ENCODE measurements around the gene CCL4L2.
A peak's percentile ranks its signal among the peaks of the same experiment; 100 is the strongest.
"Not testable (repeated sequence)": the region's sequence is repeated elsewhere in the genome, so short reads cannot be mapped to it uniquely, and the experiment has no call there.

The CCL4L2 gene

GRCh38 chr17:36190549-36191330 is 20.1 kb upstream of the CCL4L2 start:
- not testable (repeated sequence) for H3K23ac ChIP-seq (ENCODE audit: low read length); H2AFZ ChIP-seq (ENCODE audit: insufficient read depth, low read length, poor library complexity); DNase-seq; H4K91ac ChIP-seq (ENCODE audit: low read depth, low read length); H3K4me1 ChIP-seq (ENCODE audit: control insufficient read depth in 1 of 2, insufficient read depth in 2 of 2, low read length in 2 of 2); H3K9me3 ChIP-seq (ENCODE audit: insufficient read depth, low read depth, low read length); H3K79me2 ChIP-seq (ENCODE audit: control insufficient read depth, insufficient read depth, low read length, poor library complexity); H3K4me3 ChIP-seq (ENCODE audit: low read depth, low read length); H3K27ac ChIP-seq (ENCODE audit: low read depth, low read length); H3K36me3 ChIP-seq (ENCODE audit: control insufficient read depth in 1 of 2, insufficient read depth in 2 of 2, low read length in 2 of 2); H3K4ac ChIP-seq (ENCODE audit: low read depth, low read length); H2BK12ac ChIP-seq (ENCODE audit: low read length); H3K18ac ChIP-seq (ENCODE audit: low read length); H3K79me1 ChIP-seq (ENCODE audit: low read length); H3K4me2 ChIP-seq (ENCODE audit: low read length); H4K12ac ChIP-seq (ENCODE audit: low read depth, low read length); H2BK5ac ChIP-seq (ENCODE audit: low read depth, low read length, poor library complexity); H3K14ac ChIP-seq (ENCODE audit: low read length); H2BK120ac ChIP-seq (ENCODE audit: insufficient read depth, low read length, poor library complexity); H4K8ac ChIP-seq (ENCODE audit: low read depth, low read length); H3K9ac ChIP-seq (ENCODE audit: low read length); H3K27me3 ChIP-seq (ENCODE audit: insufficient read depth, low read length)
- H2AK5ac ChIP-seq (ENCODE audit: low read length), result peak overlapping the region; percentile 59
- no CpG with 5 or more reads among the region's 9 CpGs for WGBS (ENCODE audit: extremely low coverage, insufficient coverage, insufficient read length)

GRCh38 chr17:36193216-36193775 is 17.6 kb upstream of the CCL4L2 start:
- Histone ChIP-seq H3K27ac (ENCODE audit: low read depth, low read length) (no peak overlapping the region), H4K8ac (ENCODE audit: low read depth, low read length) (no peak overlapping the region), H3K9ac (ENCODE audit: low read length) (no peak overlapping the region), H3K79me1 (ENCODE audit: low read length) (peaks cover 2% of the 10 kb centered on the region), H2AK5ac (ENCODE audit: low read length) (no peak overlapping the region), H3K36me3 (ENCODE audit: control insufficient read depth in 1 of 2, insufficient read depth in 2 of 2, low read length in 2 of 2) (no peaks in the 10 kb centered on the region), H2AFZ (ENCODE audit: insufficient read depth, low read length, poor library complexity) (no peak overlapping the region), H4K91ac (ENCODE audit: low read depth, low read length) (no peak overlapping the region), H2BK120ac (ENCODE audit: insufficient read depth, low read length, poor library complexity) (no peak overlapping the region), H2BK5ac (ENCODE audit: low read depth, low read length, poor library complexity) (no peak overlapping the region), H3K4me2 (ENCODE audit: low read length) (no peak overlapping the region), H3K18ac (ENCODE audit: low read length) (no peak overlapping the region), H3K4ac (ENCODE audit: low read depth, low read length) (no peak overlapping the region), H3K27me3 (ENCODE audit: insufficient read depth, low read length) (no peaks in the 10 kb centered on the region), H3K79me2 (ENCODE audit: control insufficient read depth, insufficient read depth, low read length, poor library complexity) (no peaks in the 10 kb centered on the region), H2BK12ac (ENCODE audit: low read length) (no peak overlapping the region), H3K4me3 (ENCODE audit: low read depth, low read length) (no peak overlapping the region), H4K12ac (ENCODE audit: low read depth, low read length) (no peak overlapping the region), H3K9me3 (ENCODE audit: insufficient read depth, low read depth, low read length) (no peaks in the 10 kb centered on the region), H3K4me1 (ENCODE audit: control insufficient read depth in 1 of 2, insufficient read depth in 2 of 2, low read length in 2 of 2) (peaks cover 10% of the 10 kb centered on the region in 2 experiments), H3K14ac (ENCODE audit: low read length) (no peak overlapping the region), H3K23ac (ENCODE audit: low read length) (no peak overlapping the region)
- DNase-seq, result no peak
- WGBS (ENCODE audit: extremely low coverage, insufficient coverage, insufficient read length), result no CpG with 5 or more reads among the region's 1 CpG

GRCh38 chr17:36194147-36194831 is 16.6 kb upstream of the CCL4L2 start:
- H4K91ac ChIP-seq (ENCODE audit: low read depth, low read length); H2AFZ ChIP-seq (ENCODE audit: insufficient read depth, low read length, poor library complexity); H2BK120ac ChIP-seq (ENCODE audit: insufficient read depth, low read length, poor library complexity); H3K79me2 ChIP-seq (ENCODE audit: control insufficient read depth, insufficient read depth, low read length, poor library complexity); H3K4me2 ChIP-seq (ENCODE audit: low read length); H3K27me3 ChIP-seq (ENCODE audit: insufficient read depth, low read length); H2AK5ac ChIP-seq (ENCODE audit: low read length); H3K79me1 ChIP-seq (ENCODE audit: low read length); H4K12ac ChIP-seq (ENCODE audit: low read depth, low read length); DNase-seq; H2BK5ac ChIP-seq (ENCODE audit: low read depth, low read length, poor library complexity); H3K4me3 ChIP-seq (ENCODE audit: low read depth, low read length); H3K23ac ChIP-seq (ENCODE audit: low read length); H2BK12ac ChIP-seq (ENCODE audit: low read length); H3K9ac ChIP-seq (ENCODE audit: low read length); H3K27ac ChIP-seq (ENCODE audit: low read depth, low read length); H4K8ac ChIP-seq (ENCODE audit: low read depth, low read length); H3K4ac ChIP-seq (ENCODE audit: low read depth, low read length); H3K14ac ChIP-seq (ENCODE audit: low read length); H3K18ac ChIP-seq (ENCODE audit: low read length); H3K36me3 ChIP-seq (ENCODE audit: control insufficient read depth in 1 of 2, insufficient read depth in 2 of 2, low read length in 2 of 2); H3K9me3 ChIP-seq (ENCODE audit: insufficient read depth, low read depth, low read length): not testable (repeated sequence)
- H3K4me1 ChIP-seq (ENCODE audit: control insufficient read depth in 1 of 2, insufficient read depth in 2 of 2, low read length in 2 of 2), result peaks cover 10% of the 10 kb centered on the region in 2 experiments
- no CpG with 5 or more reads among the region's 8 CpGs for WGBS (ENCODE audit: extremely low coverage, insufficient coverage, insufficient read length)

- H3K79me2 ChIP-seq (ENCODE audit: control insufficient read depth, insufficient read depth, low read length, poor library complexity); H3K9ac ChIP-seq (ENCODE audit: low read length); H2AK5ac ChIP-seq (ENCODE audit: low read length); H2BK120ac ChIP-seq (ENCODE audit: insufficient read depth, low read length, poor library complexity); H2BK5ac ChIP-seq (ENCODE audit: low read depth, low read length, poor library complexity); H3K4me3 ChIP-seq (ENCODE audit: low read depth, low read length); H2AFZ ChIP-seq (ENCODE audit: insufficient read depth, low read length, poor library complexity); H2BK12ac ChIP-seq (ENCODE audit: low read length); H3K4ac ChIP-seq (ENCODE audit: low read depth, low read length); H4K91ac ChIP-seq (ENCODE audit: low read depth, low read length); H3K36me3 ChIP-seq (ENCODE audit: control insufficient read depth in 1 of 2, insufficient read depth in 2 of 2, low read length in 2 of 2); DNase-seq; H3K23ac ChIP-seq (ENCODE audit: low read length); H4K12ac ChIP-seq (ENCODE audit: low read depth, low read length); H3K4me2 ChIP-seq (ENCODE audit: low read length); H3K9me3 ChIP-seq (ENCODE audit: insufficient read depth, low read depth, low read length); H3K18ac ChIP-seq (ENCODE audit: low read length); H3K79me1 ChIP-seq (ENCODE audit: low read length); H3K14ac ChIP-seq (ENCODE audit: low read length); H3K27ac ChIP-seq (ENCODE audit: low read depth, low read length); H3K27me3 ChIP-seq (ENCODE audit: insufficient read depth, low read length): not testable (repeated sequence)
- WGBS (ENCODE audit: extremely low coverage, insufficient coverage, insufficient read length), result no CpG with 5 or more reads among the region's 10 CpGs
- H4K8ac ChIP-seq (ENCODE audit: low read depth, low read length), result peak overlapping the region; percentile 2
- peaks cover 10% of the 10 kb centered on the region in 2 experiments for H3K4me1 ChIP-seq (ENCODE audit: control insufficient read depth in 1 of 2, insufficient read depth in 2 of 2, low read length in 2 of 2)
Measured at GRCh38 chr17:36194832-36195433, 15.9 kb upstream of the CCL4L2 start.

Measured in trophoblast cell (in vitro differentiated cells and primary cell).